ENCODE measurements around the gene LYPD1. TPM values are rescaled to one million over a fixed set of nuclear protein-coding genes. Genes with fewer than 3 reads are reported as not detected.

Gene LYPD1
- total RNA-seq, 1 experiment from 2014 or later = 5.1 TPM

DNA sequence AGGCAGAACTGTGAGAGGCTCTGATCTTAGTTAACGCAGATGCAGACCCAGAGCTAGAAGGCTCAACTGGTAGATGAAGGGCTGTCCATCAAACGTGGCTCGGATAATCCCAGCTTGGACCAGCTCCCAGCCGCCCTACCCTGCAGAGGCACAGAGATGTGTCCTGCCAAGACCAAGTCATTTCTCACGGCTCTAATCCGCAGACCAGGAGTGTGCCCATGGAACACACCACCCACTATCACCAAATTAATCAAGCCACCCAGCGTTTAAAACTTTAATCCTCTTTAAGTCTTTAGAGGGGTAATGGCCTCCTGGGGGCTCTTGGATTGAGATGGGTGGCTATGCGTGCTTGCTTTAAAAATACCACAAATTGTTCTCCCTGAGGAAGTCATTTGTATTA, 17.5 kb downstream of the LYPD1 start:
- ChIA-PET CTCF (no interaction called here), POLR2A (ENCODE audit: unreplicated experiment) (no interaction called here)
- no TSS peak for BruUV-seq (replicated peaks)
- Histone ChIP-seq H3F3A (ENCODE audit: insufficient read depth, low read depth) (no peaks in the 10 kb centered on the region), H3K9me2 (ENCODE audit: insufficient read depth) (no peaks in the 10 kb centered on the region), H3K36me3 (ENCODE audit: low read depth) (no peaks in the 10 kb centered on the region), H3K79me2 (ENCODE audit: low read depth) (no peaks in the 10 kb centered on the region), H4K20me1 (ENCODE audit: insufficient read depth) (no peaks in the 10 kb centered on the region; the same call in 1 of the 2 replicates), H3K27ac (no peak overlapping the region), H3K9me3 (ENCODE audit: insufficient read depth, low read depth) (no peaks in the 10 kb centered on the region), H3K4me3 (no peak overlapping the region), H3K4me2 (no peak overlapping the region), H3K4me1 (replicated peaks; ENCODE audit: insufficient read depth) (no peaks in the 10 kb centered on the region), H2AFZ (no peak overlapping the region), H3K27me3 (ENCODE audit: insufficient read depth, low read depth) (no peaks in the 10 kb centered on the region)
- intact Hi-C loops (cut with micrococcal nuclease; ENCODE audit: unreplicated experiment) = no loop called here
- TF ChIP-seq CTCF (conservative IDR thresholded peaks at IDR 0.05) (no peak), EZH2 (IDR thresholded peaks at IDR 0.05; ENCODE audit: low read depth) (no peak)
- DNase-seq = no peak

GRCh38 chr2:132651115-132652045, 18.6 kb downstream of the LYPD1 start:
- no TSS peak for BruUV-seq (replicated peaks)
- no peaks in the 10 kb centered on the region; the same call in 1 of the 2 replicates for H4K20me1 ChIP-seq (ENCODE audit: insufficient read depth)
- no peaks in the 10 kb centered on the region for H3K36me3 ChIP-seq (ENCODE audit: low read depth)
- no peaks in the 10 kb centered on the region for H3K79me2 ChIP-seq (ENCODE audit: low read depth)
- H3K9me2 ChIP-seq (ENCODE audit: insufficient read depth) = no peaks in the 10 kb centered on the region
- TF ChIP-seq CTCF (conservative IDR thresholded peaks at IDR 0.05) = peak; percentile 67
- TF ChIP-seq EZH2 (IDR thresholded peaks at IDR 0.05; ENCODE audit: low read depth) = no peak
- peak in 1 of 2 experiments; percentile 5 for DNase-seq
- no peaks in the 10 kb centered on the region for H3K9me3 ChIP-seq (ENCODE audit: insufficient read depth, low read depth)
- POLR2A ChIA-PET (ENCODE audit: unreplicated experiment) = interaction anchor here (0.6 kb wide), 1 partner anchor 11 kb away, joined by 3 read pairs; no protein-coding TSS in a partner anchor
- no peak overlapping the region for H3K4me2 ChIP-seq
- no peaks in the 10 kb centered on the region for H3F3A ChIP-seq (ENCODE audit: insufficient read depth, low read depth)
- CTCF ChIA-PET = interaction anchor here (0.6 to 1.4 kb wide), 4 partner anchors 17 to 303 kb away, joined by 3 to 7 read pairs (median 4); no protein-coding TSS in a partner anchor
- intact Hi-C loops (cut with micrococcal nuclease; ENCODE audit: unreplicated experiment) = no loop called here
- no peaks in the 10 kb centered on the region for H3K27me3 ChIP-seq (ENCODE audit: insufficient read depth, low read depth)
- H2AFZ ChIP-seq = no peak overlapping the region
- H3K4me1 ChIP-seq (replicated peaks; ENCODE audit: insufficient read depth) = no peaks in the 10 kb centered on the region
- H3K4me3 ChIP-seq = no peak overlapping the region
- no peak overlapping the region for H3K27ac ChIP-seq

DNA sequence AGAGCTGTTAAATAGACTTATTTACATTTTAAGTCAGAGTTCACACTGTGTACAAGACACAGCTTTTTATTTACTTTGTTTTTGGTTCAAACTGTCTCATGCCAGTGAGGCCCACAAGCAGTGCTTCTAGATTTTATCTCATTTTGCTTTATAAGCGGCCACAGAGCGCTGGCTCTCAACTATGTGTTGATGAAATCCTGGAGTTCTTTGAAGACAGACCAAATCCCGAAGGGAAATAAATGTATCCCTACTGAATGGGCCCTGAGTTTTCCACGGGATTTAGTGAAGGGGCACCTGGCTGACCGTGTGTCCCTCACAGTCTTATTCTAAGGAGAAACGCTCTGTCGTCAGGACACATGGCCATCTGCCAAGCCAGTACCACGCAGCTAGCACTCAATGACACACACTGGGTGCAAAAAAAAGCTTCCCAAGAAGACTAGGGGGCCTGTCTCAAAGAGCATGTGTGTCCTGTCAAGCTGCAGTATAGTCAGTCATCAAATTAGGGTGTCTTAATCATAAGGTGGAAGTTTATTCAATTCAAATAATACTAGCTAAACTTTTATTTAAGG, 23.4 kb downstream of the LYPD1 start:
- Histone ChIP-seq H3K4me2 (no peak overlapping the region), H4K20me1 (ENCODE audit: insufficient read depth) (peaks cover 8% of the 10 kb centered on the region; the same call in 1 of the 2 replicates), H3K9me3 (ENCODE audit: insufficient read depth, low read depth) (no peaks in the 10 kb centered on the region), H2AFZ (no peak overlapping the region), H3K4me3 (no peak overlapping the region), H3K9me2 (ENCODE audit: insufficient read depth) (no peaks in the 10 kb centered on the region), H3F3A (ENCODE audit: insufficient read depth, low read depth) (no peaks in the 10 kb centered on the region), H3K79me2 (ENCODE audit: low read depth) (0 out of 2 replicates have a peak, but pooled peaks cover 7% of the 10 kb centered on the region), H3K27me3 (ENCODE audit: insufficient read depth, low read depth) (no peaks in the 10 kb centered on the region), H3K4me1 (replicated peaks; ENCODE audit: insufficient read depth) (no peaks in the 10 kb centered on the region), H3K36me3 (ENCODE audit: low read depth) (0 out of 2 replicates have a peak, but pooled peaks cover 4% of the 10 kb centered on the region), H3K27ac (no peak overlapping the region)
- BruUV-seq (replicated peaks) = no TSS peak
- intact Hi-C loops (cut with micrococcal nuclease; ENCODE audit: unreplicated experiment) = no loop called here
- no peak for DNase-seq
- CTCF ChIA-PET = no interaction called here
- TF ChIP-seq EZH2 (IDR thresholded peaks at IDR 0.05; ENCODE audit: low read depth) (no peak), CTCF (conservative IDR thresholded peaks at IDR 0.05) (no peak)
- POLR2A ChIA-PET (ENCODE audit: unreplicated experiment) = interaction anchor here (0.7 kb wide), 1 partner anchor 23 kb away, joined by 3 read pairs; no protein-coding TSS in a partner anchor

Measured in PC-9 (cell line).